ENCODE measurements around the gene RFESD. TPM values are rescaled to one million over a fixed set of nuclear protein-coding genes. Genes with fewer than 3 reads are reported as not detected.

The RFESD gene
- polyA plus RNA-seq, 1 of the 3 experiments (the other 2 are of a cell fraction): 1.8 TPM

DNA sequence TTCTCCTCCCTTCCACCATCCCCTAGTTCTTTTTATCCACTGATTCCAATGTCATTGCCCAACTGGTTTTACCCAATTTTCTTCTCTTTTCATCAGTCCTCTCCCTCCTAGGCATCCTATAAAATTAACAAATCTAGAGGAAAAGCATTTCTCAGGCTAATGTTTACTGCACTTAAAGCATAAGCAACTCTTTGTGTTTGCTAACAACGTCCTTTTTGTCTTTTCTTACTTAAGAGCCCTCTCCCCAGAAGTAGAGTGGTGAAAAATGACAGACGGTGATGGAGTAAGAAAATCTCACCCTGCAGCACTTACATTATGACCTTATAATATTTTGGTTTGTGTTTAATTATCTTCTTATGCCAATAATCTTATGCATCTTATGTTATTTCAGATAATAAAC is 37.8 kb downstream of the RFESD start:
- 85% methylated on average over 2 of the region's 2 CpGs for WGBS (ENCODE audit: low lambda C conversion rate)

More for the DNA sequence above, 37.8 kb downstream of the RFESD start:
- no peak overlapping the region for H3K9ac ChIP-seq
- H3K4me3 ChIP-seq (ENCODE audit: low read depth in 2 of 2, low read length in 1 of 2): no peak overlapping the region
- no peaks in the 10 kb centered on the region for H3K4me1 ChIP-seq (ENCODE audit: control insufficient read depth in 1 of 2, insufficient read depth in 2 of 2, low read depth in 1 of 2, low read length in 1 of 2)
- no peak overlapping the region for H3K27ac ChIP-seq (ENCODE audit: low read depth in 2 of 2, low read length in 1 of 2)
- POLR2A ChIA-PET: no interaction called here
- DNase-seq: no peak
- H4K20me1 ChIP-seq (ENCODE audit: insufficient read depth): no peaks in the 10 kb centered on the region
- no peaks in the 10 kb centered on the region for H3K27me3 ChIP-seq (ENCODE audit: insufficient read depth)
- CTCF ChIA-PET: interaction anchor here (0.6 kb wide), 1 partner anchor 168 kb away, joined by 3 read pairs; no protein-coding TSS in a partner anchor
- no peaks in the 10 kb centered on the region for H3K36me3 ChIP-seq (replicated peaks in 1 of 2; ENCODE audit: control insufficient read depth in 1 of 2, insufficient read depth in 2 of 2, low read length in 1 of 2)
- TF ChIP-seq, protein P1, sequence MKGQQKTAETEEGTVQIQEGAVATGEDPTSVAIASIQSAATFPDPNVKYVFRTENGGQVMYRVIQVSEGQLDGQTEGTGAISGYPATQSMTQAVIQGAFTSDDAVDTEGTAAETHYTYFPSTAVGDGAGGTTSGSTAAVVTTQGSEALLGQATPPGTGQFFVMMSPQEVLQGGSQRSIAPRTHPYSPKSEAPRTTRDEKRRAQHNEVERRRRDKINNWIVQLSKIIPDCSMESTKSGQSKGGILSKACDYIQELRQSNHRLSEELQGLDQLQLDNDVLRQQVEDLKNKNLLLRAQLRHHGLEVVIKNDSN (IDR thresholded peaks at IDR 0.05; ENCODE audit: borderline replicate concordance, low read depth): no peak
- TF ChIP-seq EZH2phosphoT487 (IDR thresholded peaks at IDR 0.05; ENCODE audit: borderline replicate concordance, low read depth) (no peak), PBX3 (IDR thresholded peaks at IDR 0.05) (no peak), MXI1 (IDR thresholded peaks at IDR 0.05; ENCODE audit: low read depth, low read length) (no peak), SMC3 (IDR thresholded peaks at IDR 0.05; ENCODE audit: low read depth, low read length) (no peak), NFIC (IDR thresholded peaks at IDR 0.05; ENCODE audit: borderline replicate concordance) (no peak), RXRA (IDR thresholded peaks at IDR 0.05; ENCODE audit: borderline replicate concordance, low read depth) (no peak), FOSL2 (IDR thresholded peaks at IDR 0.05; ENCODE audit: borderline replicate concordance, low read depth) (no peak), GABPA (IDR thresholded peaks at IDR 0.05; ENCODE audit: low read depth) (no peak), MAX (IDR thresholded peaks at IDR 0.05; ENCODE audit: low read depth) (no peak), YY1 (IDR thresholded peaks at IDR 0.05; ENCODE audit: low read depth) (no peak), EP300 (IDR thresholded peaks at IDR 0.05; ENCODE audit: borderline replicate concordance in 1 of 2, low read depth in 1 of 2, low read length in 1 of 2) (no peak), RAD21 (IDR thresholded peaks at IDR 0.05; ENCODE audit: low read length) (no peak), FOXM1 (IDR thresholded peaks at IDR 0.05; ENCODE audit: low read depth) (no peak), FOXJ3 (CRISPR knock-in tag; IDR thresholded peaks at IDR 0.05) (no peak), POLR2AphosphoS5 (IDR thresholded peaks at IDR 0.05; ENCODE audit: low read depth, low read length) (no peak), NRF1 (IDR thresholded peaks at IDR 0.05; ENCODE audit: low read depth, low read length) (no peak), ZBTB33 (IDR thresholded peaks at IDR 0.05; ENCODE audit: borderline replicate concordance, low read depth) (no peak)
- TF ChIP-seq, protein P2, sequence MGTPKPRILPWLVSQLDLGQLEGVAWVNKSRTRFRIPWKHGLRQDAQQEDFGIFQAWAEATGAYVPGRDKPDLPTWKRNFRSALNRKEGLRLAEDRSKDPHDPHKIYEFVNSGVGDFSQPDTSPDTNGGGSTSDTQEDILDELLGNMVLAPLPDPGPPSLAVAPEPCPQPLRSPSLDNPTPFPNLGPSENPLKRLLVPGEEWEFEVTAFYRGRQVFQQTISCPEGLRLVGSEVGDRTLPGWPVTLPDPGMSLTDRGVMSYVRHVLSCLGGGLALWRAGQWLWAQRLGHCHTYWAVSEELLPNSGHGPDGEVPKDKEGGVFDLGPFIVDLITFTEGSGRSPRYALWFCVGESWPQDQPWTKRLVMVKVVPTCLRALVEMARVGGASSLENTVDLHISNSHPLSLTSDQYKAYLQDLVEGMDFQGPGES (IDR thresholded peaks at IDR 0.05; ENCODE audit: low read depth, low read length): no peak
- no peak overlapping the region for H3K4me2 ChIP-seq
- H3K9me3 ChIP-seq: no peaks in the 10 kb centered on the region
- H3K79me2 ChIP-seq (ENCODE audit: insufficient read depth): no peaks in the 10 kb centered on the region
- H2AFZ ChIP-seq (ENCODE audit: low read depth): no peak overlapping the region
- no peaks in the 10 kb centered on the region for H3K9me2 ChIP-seq
- no peaks in the 10 kb centered on the region for H3F3A ChIP-seq (replicated peaks; ENCODE audit: insufficient read depth)
